H9 (cell line): ENCODE data around the gene SLC16A3. TPM values are rescaled to one million over a fixed set of nuclear protein-coding genes. Genes with fewer than 3 reads are reported as not detected.

Experiments
- DNase-seq: peaks from one replicate; pipeline ENCODE4 v3.0.0-alpha.2; 2017
- H2AFZ ChIP-seq: one replicate; pipeline ENCODE4 v1.6.1; 2013; ENCODE audit warnings: mild to moderate bottlenecking, low read length, control low read depth, moderate library complexity
- H2AK5ac ChIP-seq: 2 replicates; pipeline ENCODE4 v1.6.1; 2013; ENCODE audit warnings: low read length, control low read depth, mixed read lengths; ENCODE audit not compliant: insufficient read length
- H2BK120ac ChIP-seq: one replicate; pipeline ENCODE4 v1.6.1; 2013; ENCODE audit warnings: low read depth, mild to moderate bottlenecking, low read length, control low read depth, inconsistent platforms; ENCODE audit not compliant: poor library complexity, severe bottlenecking
- H2BK12ac ChIP-seq: 2 replicates; pipeline ENCODE4 v1.6.1; 2013; ENCODE audit warnings: low read length, control low read depth, mixed read lengths, low read depth; ENCODE audit not compliant: insufficient read length
- H2BK15ac ChIP-seq: 2 replicates; pipeline ENCODE4 v1.6.1; 2013; ENCODE audit warnings: low read depth, low read length, control low read depth
- H2BK20ac ChIP-seq: one replicate; pipeline ENCODE4 v1.6.1; 2013; ENCODE audit warnings: low read depth, mild to moderate bottlenecking, low read length, control low read depth, inconsistent platforms; ENCODE audit not compliant: poor library complexity, severe bottlenecking
- H2BK5ac ChIP-seq: 2 replicates; pipeline ENCODE4 v1.6.1; 2013; ENCODE audit warnings: low read length, control low read depth, mixed read lengths; ENCODE audit not compliant: insufficient read length
- H3K14ac ChIP-seq: 2 replicates; pipeline ENCODE4 v1.6.1; 2013; ENCODE audit warnings: low read length, control low read depth; ENCODE audit not compliant: insufficient read depth
- H3K18ac ChIP-seq: 2 replicates; pipeline ENCODE4 v1.6.1; 2013; ENCODE audit warnings: low read depth, mild to moderate bottlenecking, mixed read lengths, low read length, control low read depth; ENCODE audit not compliant: insufficient read length
- H3K23ac ChIP-seq: 2 replicates; pipeline ENCODE4 v1.6.1; 2013; ENCODE audit warnings: low read length, control low read depth, mixed read lengths, low read depth; ENCODE audit not compliant: insufficient read length
- H3K23me2 ChIP-seq: 2 replicates; pipeline ENCODE4 v1.6.1; 2013; ENCODE audit warnings: low read depth, mild to moderate bottlenecking, mixed read lengths, low read length, control low read depth; ENCODE audit not compliant: insufficient read length, poor library complexity, severe bottlenecking
- H3K27ac ChIP-seq: 2 replicates; pipeline ENCODE4 v1.5.1; 2013; ENCODE audit warnings: low read length, control low read depth, mixed read lengths, low read depth; ENCODE audit not compliant: insufficient read length
- H3K27me3 ChIP-seq: 2 replicates; pipeline ENCODE4 v1.6.1; 2013; ENCODE audit warnings: low read length, control low read depth, inconsistent platforms; ENCODE audit not compliant: insufficient read depth
- H3K4ac ChIP-seq: 2 replicates; pipeline ENCODE4 v1.6.1; 2013; ENCODE audit warnings: low read depth, mild to moderate bottlenecking, control low read depth, inconsistent platforms, low read length, moderate library complexity
- H3K4me1 ChIP-seq: 2 replicates; pipeline ENCODE4 v1.6.1; 2013; ENCODE audit warnings: low read length, control low read depth, inconsistent platforms; ENCODE audit not compliant: insufficient read depth
- H3K4me2 ChIP-seq: 2 replicates; pipeline ENCODE4 v1.6.1; 2013; ENCODE audit warnings: low read length, control low read depth, mixed read lengths; ENCODE audit not compliant: insufficient read length, insufficient read depth
- H3K56ac ChIP-seq: 2 replicates; pipeline ENCODE4 v1.6.1; 2013; ENCODE audit warnings: low read depth, mild to moderate bottlenecking, mixed read lengths, low read length, control low read depth; ENCODE audit not compliant: insufficient read length
- H3K79me1 ChIP-seq: 2 replicates; pipeline ENCODE4 v1.6.1; 2013; ENCODE audit warnings: low read depth, mild to moderate bottlenecking, moderate library complexity, low read length, control low read depth, inconsistent platforms; ENCODE audit not compliant: insufficient read depth, poor library complexity, severe bottlenecking
- H3K79me2 ChIP-seq: 2 replicates; pipeline ENCODE4 v1.6.1; 2013; ENCODE audit warnings: low read length, control low read depth, inconsistent platforms; ENCODE audit not compliant: insufficient read depth
- H3K9ac ChIP-seq: 2 replicates; pipeline ENCODE4 v1.6.1; 2013; ENCODE audit warnings: low read length, control low read depth, mixed read lengths; ENCODE audit not compliant: insufficient read length; ENCODE audit errors: extremely low read depth
- H3K9me3 ChIP-seq: one replicate; pipeline ENCODE4 v1.6.1; 2013; ENCODE audit warnings: low read depth, low read length, inconsistent platforms; ENCODE audit not compliant: control insufficient read depth
- H3T11ph ChIP-seq: one replicate; pipeline ENCODE4 v1.6.1; 2013; ENCODE audit warnings: mild to moderate bottlenecking, low read length, control low read depth, inconsistent platforms
- H4K20me1 ChIP-seq: one replicate; pipeline ENCODE4 v1.6.1; 2013; ENCODE audit not compliant: control insufficient read depth, insufficient read length, insufficient read depth
- H4K5ac ChIP-seq: 2 replicates; pipeline ENCODE4 v1.6.1; 2013; ENCODE audit warnings: low read depth, mild to moderate bottlenecking, mixed read lengths, low read length, control low read depth; ENCODE audit not compliant: insufficient read length
- H4K8ac ChIP-seq: replicated peaks from 2 replicates; pipeline ENCODE4 v1.6.1; 2013; ENCODE audit warnings: low read length, control low read depth, mixed read lengths, low read depth; ENCODE audit not compliant: insufficient read length
- H4K91ac ChIP-seq: 2 replicates; pipeline ENCODE4 v1.6.1; 2013; ENCODE audit warnings: low read depth, mild to moderate bottlenecking, moderate library complexity, mixed read lengths, low read length, control low read depth; ENCODE audit not compliant: insufficient read length
- H3K27ac Mint-ChIP-seq, 3 experiments: 2 replicates in 2 of 3; 3 replicates in 1 of 3; pipeline ENCODE4 v1.8.0; 2020 to 2021; ENCODE audit warnings: mixed read lengths in 3 of 3, mild to moderate bottlenecking in 1 of 3, moderate library complexity in 1 of 3
- H3K27me3 Mint-ChIP-seq: 2 replicates; pipeline ENCODE4 v1.8.0; 2021; ENCODE audit warnings: low read depth, mild to moderate bottlenecking, moderate library complexity, mixed read lengths
- H3K36me3 Mint-ChIP-seq, 3 experiments: 2 replicates in 2 of 3; 3 replicates in 1 of 3; pipeline ENCODE4 v1.8.0; 2020 to 2021; ENCODE audit warnings: low read depth in 3 of 3, mixed read lengths in 3 of 3; ENCODE audit not compliant: insufficient read depth in 1 of 3
- H3K4me1 Mint-ChIP-seq, 2 experiments: 2 replicates each; pipeline ENCODE4 v1.8.0; 2020; ENCODE audit warnings: mixed read lengths in 2 of 2
- H3K4me3 Mint-ChIP-seq, 2 experiments: 2 replicates in 1 of 2; 3 replicates in 1 of 2; pipeline ENCODE4 v1.8.0; 2020 to 2021; ENCODE audit warnings: mild to moderate bottlenecking in 2 of 2, mixed read lengths in 2 of 2, moderate library complexity in 1 of 2
- H3K9me3 Mint-ChIP-seq, 2 experiments: 2 replicates in 1 of 2; 3 replicates in 1 of 2; pipeline ENCODE4 v1.8.0; 2020; ENCODE audit warnings: mild to moderate bottlenecking in 2 of 2, mixed read lengths in 2 of 2, moderate library complexity in 1 of 2
- WGBS: extraction: QIAGEN DNeasy Blood & Tissue Kit; methylation state at CpG from one replicate; pipeline ENCODE4 v1.1.7; 2013; ENCODE audit warnings: missing lambda C conversion rate, low lambda C conversion rate, mixed read lengths; ENCODE audit not compliant: insufficient read length; ENCODE audit errors: extremely low coverage; 5-methylcytosine and 5-hydroxymethylcytosine counted together
- total RNA-seq: library from RNA; stranded (reverse); gene quantifications from 2 replicates; pipeline ENCODE4 v1.2.1, GENCODE V29; 2021
- TF ChIP-seq, protein P1 (sequence below): fragments of 200-600 bp; sonication (generic); conservative IDR thresholded peaks from 3 replicates; pipeline ENCODE4 v1.8.0; 2021; ENCODE audit warnings: antibody characterized with exemption, mild to moderate bottlenecking

SLC16A3 gene
- total RNA-seq, 1 experiment from 2014 or later: 28.4 TPM

DNA sequence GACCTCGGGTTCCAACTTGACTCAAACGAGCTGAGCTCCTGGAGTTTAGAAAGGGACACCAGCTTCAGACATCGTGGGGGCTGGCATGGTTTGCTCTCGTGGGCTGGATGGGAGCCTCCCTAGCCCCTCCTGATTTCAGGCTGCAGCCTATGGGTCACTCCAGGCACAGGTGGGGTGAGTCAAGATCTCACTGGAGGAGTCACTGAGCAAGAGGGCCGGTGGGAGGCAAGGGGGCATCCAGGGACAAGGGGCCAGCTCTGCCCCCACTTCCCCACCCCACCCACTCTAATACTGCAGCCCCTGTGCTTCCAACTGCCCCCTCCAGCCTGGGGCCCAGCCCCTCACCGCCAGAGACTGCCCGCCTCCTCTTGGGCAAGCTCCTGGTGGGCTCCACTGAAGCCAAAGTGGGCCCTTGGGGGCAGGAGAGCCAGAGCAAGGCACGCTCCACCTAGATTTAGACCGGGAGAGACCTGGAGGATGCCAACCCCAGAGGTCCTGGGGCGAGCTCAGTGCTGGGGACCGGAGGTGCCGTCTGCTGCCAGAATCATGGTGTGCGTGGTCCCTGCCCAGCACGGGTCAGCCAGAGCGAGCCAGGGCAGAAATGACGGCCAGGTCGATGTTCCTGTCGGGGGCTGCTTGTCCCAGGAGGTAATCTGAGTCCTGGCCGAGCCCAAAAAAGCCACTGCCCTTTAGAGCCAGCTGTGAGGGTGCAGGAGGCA is 6.4 kb downstream of the SLC16A3 start:
- Histone ChIP-seq H3K79me2 (no peaks in the 10 kb centered on the region), H3K56ac (no peak overlapping the region), H3K27ac (no peak overlapping the region), H3K23me2 (peaks cover 7% of the 10 kb centered on the region), H2BK5ac (no peak overlapping the region), H4K91ac (no peak overlapping the region), H3T11ph (no peak overlapping the region), H3K27me3 (peaks cover 2% of the 10 kb centered on the region; the same call in 1 of the 2 replicates), H3K4ac (no peak overlapping the region), H3K9ac (no peak overlapping the region), H4K5ac (no peak overlapping the region), H2BK120ac (no peak overlapping the region), H3K79me1 (no peaks in the 10 kb centered on the region), H4K20me1 (no peaks in the 10 kb centered on the region), H4K8ac (no peak overlapping the region), H2AFZ (no peak overlapping the region), H3K4me2 (no peak overlapping the region), H2AK5ac (no peak overlapping the region), H3K9me3 (no peaks in the 10 kb centered on the region), H2BK15ac (no peak overlapping the region), H3K14ac (no peak overlapping the region; the same call in 1 of the 2 replicates), H2BK12ac (no peak overlapping the region), H3K18ac (no peak overlapping the region), H3K23ac (no peak overlapping the region), H2BK20ac (no peak overlapping the region), H3K4me1 (no peaks in the 10 kb centered on the region)
- Mint-ChIP-seq H3K9me3 (no peaks in the 10 kb centered on the region), H3K4me3 (no peak overlapping the region), H3K4me1 (peaks cover 2 to 17% of the 10 kb centered on the region in 2 experiments), H3K36me3 (peaks cover 3 to 5% (median 5%) of the 10 kb centered on the region in 3 experiments; a peak in 5 of 7 replicates), H3K27ac (no peak overlapping the region), H3K27me3 (peaks cover 13% of the 10 kb centered on the region)
- no peak for DNase-seq
- no CpG with 5 or more reads among the region's 19 CpGs for WGBS
- TF ChIP-seq, protein P1, sequence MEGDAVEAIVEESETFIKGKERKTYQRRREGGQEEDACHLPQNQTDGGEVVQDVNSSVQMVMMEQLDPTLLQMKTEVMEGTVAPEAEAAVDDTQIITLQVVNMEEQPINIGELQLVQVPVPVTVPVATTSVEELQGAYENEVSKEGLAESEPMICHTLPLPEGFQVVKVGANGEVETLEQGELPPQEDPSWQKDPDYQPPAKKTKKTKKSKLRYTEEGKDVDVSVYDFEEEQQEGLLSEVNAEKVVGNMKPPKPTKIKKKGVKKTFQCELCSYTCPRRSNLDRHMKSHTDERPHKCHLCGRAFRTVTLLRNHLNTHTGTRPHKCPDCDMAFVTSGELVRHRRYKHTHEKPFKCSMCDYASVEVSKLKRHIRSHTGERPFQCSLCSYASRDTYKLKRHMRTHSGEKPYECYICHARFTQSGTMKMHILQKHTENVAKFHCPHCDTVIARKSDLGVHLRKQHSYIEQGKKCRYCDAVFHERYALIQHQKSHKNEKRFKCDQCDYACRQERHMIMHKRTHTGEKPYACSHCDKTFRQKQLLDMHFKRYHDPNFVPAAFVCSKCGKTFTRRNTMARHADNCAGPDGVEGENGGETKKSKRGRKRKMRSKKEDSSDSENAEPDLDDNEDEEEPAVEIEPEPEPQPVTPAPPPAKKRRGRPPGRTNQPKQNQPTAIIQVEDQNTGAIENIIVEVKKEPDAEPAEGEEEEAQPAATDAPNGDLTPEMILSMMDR: no peak
